B cell (primary cell): Measurements from ENCODE around the gene PYGO1.

Experiments
- EZH2 ChIP-seq: IDR thresholded peaks from 2 replicates; pipeline ENCODE4 v1.6.1; 2012; ENCODE audit warnings: borderline replicate concordance, low read depth, mild to moderate bottlenecking, moderate library complexity, low read length; ENCODE audit not compliant: insufficient read depth, poor library complexity, severe bottlenecking
- TF ChIP-seq, protein P1 (sequence below): fragments of 200-600 bp; IDR thresholded peaks from one replicate; pipeline ENCODE4 v1.8.0; 2022; ENCODE audit warnings: antibody characterized with exemption, mild to moderate bottlenecking

DNA sequence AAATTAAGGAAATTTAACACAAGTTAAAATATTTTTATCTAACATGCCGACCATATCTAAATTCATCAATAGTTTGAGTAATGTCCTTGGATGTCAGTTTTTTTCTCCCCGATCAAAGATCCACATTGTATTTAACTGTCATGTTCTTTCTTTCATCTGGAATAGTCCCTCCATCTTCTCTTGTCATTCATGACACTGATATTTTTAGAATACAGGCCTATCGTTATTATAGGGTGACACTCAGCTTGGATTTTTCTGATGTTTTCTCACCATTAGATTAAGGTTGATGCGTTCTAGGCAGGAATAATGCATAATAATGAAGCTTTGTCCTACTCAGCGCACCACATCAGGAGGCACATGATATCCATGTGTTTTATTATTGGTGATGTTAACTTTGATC is 13.2 kb upstream of the PYGO1 start:
- TF ChIP-seq, protein P1, sequence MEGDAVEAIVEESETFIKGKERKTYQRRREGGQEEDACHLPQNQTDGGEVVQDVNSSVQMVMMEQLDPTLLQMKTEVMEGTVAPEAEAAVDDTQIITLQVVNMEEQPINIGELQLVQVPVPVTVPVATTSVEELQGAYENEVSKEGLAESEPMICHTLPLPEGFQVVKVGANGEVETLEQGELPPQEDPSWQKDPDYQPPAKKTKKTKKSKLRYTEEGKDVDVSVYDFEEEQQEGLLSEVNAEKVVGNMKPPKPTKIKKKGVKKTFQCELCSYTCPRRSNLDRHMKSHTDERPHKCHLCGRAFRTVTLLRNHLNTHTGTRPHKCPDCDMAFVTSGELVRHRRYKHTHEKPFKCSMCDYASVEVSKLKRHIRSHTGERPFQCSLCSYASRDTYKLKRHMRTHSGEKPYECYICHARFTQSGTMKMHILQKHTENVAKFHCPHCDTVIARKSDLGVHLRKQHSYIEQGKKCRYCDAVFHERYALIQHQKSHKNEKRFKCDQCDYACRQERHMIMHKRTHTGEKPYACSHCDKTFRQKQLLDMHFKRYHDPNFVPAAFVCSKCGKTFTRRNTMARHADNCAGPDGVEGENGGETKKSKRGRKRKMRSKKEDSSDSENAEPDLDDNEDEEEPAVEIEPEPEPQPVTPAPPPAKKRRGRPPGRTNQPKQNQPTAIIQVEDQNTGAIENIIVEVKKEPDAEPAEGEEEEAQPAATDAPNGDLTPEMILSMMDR: no peak
- TF ChIP-seq EZH2: no peak
